ENCODE measurements around the gene SKAP1.
"Not testable (repeated sequence)": the region's sequence is repeated elsewhere in the genome, so short reads cannot be mapped to it uniquely, and the experiment has no call there.

Gene SKAP1

DNA sequence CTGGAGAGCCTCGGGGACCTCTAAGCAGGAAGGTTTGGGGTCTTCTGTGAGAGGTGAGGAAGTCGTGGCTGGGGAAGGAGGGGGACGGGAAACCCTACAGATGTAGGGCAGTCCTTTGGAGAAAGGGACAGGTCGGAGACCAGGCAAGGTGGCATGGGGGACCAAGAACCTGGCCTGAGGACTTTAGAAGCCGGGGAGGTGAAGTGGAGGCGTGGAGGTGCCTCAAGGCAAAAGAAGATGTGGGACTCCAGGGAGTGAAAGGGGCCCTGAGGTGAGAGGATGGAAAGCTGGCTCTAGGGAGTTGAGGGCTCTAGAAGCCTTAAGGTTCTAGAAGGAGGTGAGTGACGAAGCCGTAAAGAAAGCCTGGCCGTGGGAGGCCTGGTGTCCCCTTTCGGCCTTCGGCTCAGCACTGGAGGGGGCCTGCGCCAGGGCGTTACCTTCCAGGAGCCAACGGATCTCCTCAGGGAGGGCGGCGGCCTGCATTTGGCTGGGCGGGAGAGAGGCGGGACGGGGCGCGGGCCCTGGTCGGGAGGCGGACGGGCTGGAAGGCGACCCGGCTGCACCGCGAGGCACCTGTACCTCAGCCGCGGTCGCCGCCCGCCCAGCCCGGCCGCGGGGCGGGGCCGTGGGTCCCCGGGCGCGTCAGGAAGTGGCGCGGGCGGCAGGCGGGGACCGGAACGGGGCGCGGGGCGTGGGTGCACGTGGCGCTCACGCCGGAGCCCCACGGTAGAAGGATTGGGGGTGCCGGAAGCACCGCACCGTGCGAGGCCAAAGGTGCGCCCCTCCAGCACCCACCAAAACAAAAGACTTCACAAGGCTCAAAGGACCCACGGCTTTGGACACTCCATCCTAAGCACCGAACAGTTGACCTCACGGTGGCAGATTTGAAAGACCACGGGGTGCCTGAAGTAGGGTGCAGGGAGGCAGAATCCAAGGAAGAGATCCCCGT, at the start of gene SKAP1:
Gene SKAP1 (minus strand): TSS at position 577 of the 949 bp plus-strand sequence.
- peak; percentile 61 for DNase-seq

DNA sequence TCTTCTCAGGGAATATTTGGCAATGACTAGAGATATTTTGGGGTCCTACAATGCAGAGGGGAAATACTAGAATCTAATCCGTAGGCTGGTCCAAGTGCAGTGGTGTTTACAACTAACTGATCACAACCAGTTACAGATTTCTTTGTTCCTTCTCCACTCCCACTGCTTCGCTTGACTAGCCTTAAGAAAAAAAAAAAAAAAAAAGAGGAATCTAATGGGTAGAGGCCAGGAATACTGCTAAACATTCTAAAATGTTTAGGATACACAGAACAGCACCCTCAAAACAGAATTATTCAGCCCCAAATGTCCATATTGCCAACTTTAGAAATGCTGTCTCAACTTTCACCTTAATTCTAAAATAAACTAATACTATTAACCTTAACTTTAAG, 49.0 kb upstream of the SKAP1 start:
- no peak for DNase-seq

DNA sequence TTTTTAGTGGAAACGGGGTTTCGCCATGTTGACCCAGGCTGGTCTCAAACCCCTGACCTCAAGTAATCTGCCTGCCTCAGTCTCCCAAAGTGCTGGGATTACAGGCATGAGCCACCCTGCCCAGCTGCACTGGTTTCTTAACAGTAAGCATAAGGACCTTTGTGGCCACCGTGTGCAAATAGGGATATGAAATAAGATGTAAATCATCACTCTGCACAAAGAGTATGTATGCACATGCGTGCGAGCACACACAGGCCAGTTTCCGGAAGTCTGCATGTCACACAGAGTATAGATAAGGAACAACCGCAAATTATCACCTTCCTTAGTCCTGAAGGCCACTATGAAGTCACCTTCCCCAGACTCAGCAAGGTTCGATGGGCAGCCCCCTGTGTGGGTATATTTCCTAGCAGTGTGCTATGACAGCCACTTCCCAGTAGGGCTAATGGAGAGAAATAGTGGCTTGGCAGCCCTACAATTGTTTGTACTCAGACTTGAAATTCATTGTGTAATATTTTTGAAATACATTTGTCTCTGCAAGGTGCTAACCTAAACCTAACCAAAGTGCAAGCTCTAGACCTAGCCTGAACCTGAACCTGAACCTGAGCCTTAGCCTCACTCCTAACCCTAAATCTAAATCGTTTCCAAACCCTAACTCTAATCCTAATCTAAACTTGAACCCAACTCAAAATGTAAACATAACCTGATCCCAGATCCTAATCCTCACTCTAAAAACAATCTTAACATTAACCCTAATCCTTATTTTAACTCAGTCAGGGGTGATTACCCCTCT, 48.4 kb upstream of the SKAP1 start:
- DNase-seq = peak; percentile 32

- no peak for DNase-seq
Observed at GRCh38 chr17:48477221-48477620, 47.2 kb upstream of the SKAP1 start.

DNA sequence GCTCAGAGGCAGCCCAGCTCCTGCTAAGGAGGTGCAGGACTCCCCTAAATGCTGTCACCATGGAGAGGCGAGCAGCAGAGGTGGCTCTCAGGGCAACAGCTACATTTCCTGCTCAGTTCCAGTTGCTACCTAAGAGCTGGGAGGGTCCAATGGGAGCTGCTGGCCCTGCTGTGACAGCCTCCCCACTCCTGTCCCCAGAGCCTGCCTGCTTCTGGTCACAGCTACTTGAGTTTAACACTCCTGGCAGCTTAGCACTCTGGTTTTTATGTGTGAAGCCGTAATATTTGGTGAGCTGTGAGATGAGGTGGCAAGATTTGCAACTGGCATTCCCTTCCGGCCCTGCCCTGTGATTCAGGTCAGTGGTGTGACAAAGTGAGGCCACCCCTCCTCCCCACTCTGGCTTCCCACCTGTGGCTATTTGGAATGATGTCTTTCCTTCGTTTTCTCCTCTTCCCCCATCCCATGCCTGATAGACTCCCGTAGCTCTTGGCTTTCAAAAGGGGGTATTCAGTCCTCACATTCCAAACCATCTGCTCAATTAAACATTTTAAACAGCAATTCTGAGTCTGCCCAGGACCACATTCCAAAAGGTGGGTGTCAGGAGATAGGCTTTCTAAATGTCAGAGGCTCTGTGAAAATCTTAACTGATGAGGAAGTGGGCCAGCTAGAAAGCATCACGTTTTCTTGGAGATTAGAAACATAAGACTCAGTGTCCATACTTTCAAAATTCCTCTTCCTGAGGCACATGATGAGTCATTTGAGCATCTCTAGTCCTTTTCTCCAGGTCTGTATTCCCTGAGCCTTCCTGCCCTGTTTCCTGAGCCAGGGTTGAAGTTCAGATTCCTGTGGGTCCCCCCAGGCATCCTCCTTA, 42.6 kb upstream of the SKAP1 start:
- peak; percentile 20 for DNase-seq

DNA sequence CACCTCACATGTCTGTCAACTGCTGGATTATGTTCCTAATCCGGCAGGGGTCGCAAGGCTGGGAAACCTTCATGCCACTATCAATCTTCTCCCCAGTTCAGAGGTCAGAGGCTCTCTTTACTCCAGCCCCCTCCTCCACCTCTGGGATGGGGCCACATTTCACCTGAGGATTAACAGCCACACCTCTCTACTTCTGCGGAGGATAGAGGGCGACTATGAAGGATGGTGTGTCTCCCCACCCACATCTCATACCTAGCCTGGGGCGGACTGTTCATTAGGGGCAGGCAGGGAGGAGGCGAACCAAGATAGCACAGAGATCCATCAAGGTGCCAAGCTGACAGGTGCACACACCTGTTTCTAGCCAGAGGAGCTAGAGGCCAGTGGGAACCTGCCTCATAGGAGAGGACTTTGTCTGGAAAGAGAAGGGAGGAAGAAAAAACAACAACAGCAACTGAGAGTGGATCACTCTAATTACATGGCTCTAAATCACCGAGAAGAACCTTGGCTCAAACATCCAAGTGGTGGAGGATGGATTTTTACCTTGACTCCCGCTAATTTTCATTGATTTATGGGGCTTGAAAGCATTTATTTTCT, 41.9 kb upstream of the SKAP1 start:
- DNase-seq = no peak

DNA sequence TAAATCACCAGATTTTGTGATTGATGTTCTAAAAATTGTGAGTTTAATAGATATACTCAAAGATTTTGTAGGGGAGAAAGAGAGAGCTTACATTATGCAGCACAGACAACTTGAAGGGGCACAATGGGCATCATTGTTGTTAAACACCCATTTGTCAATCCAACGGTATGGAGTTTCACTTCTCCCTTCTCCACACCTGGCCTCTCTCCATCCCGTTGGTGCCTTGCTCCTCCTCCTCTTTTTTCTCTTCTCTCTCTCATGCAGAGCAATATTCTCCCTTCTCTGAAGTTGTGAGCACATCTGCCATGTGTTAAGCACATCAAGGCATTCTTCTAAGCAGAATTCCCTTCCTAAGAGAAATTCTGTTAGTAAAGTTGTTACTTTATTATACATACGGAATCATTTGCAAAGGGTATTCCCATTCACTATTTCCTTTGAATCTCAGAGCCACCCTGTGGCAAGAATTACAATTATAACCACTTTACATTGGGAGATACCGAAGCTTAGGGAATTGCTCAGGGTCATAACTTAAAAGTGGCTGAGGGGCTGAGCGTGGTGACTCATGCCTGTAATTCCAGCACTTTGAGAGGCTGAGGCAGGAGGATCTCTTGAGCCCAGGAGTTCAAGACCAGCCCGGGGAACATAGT, 40.5 kb upstream of the SKAP1 start:
- no peak for DNase-seq

DNA sequence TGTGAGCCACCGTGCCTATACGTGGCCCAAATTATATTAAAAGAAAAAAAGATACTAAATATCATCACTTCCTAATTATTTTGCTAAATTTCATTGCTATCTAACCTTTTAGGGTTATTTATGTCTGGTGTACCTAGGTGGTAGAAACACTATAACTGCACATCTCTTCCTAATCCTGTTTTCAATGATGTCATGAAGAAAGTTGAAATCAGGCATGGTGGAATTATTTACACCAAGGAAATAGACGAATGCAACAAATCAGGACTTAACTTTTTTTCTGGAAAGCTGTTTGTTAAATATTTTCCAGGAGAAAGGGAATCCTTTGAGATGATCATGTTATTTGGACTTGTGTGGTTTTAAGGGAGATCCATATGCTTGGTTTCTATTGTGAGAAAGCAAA, 39.2 kb upstream of the SKAP1 start:
- DNase-seq = no peak

- no peak for DNase-seq
Observed at GRCh38 chr17:48468299-48468698, 38.3 kb upstream of the SKAP1 start.

DNA sequence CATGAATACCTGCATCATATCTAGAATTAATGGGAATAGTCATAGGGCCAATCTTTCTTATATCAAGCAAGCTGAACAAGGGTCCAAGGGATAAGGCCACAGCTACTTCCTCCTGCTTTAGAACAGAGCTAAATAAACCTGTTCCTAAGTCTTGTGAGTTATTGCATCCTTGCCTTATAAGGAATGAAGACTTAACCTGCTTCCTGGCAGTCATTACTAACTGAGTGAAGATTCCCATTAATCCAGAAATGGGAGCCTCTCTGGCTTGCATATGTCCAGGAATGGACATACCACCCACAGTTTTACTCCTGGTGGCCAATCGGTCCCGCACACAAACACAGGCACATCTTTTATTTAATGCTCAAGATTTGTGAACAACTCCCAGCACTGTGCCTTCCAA, 35.9 kb upstream of the SKAP1 start:
- DNase-seq = no peak

GRCh38 chr17:48463526-48463925, 33.5 kb upstream of the SKAP1 start:
- no peak for DNase-seq

GRCh38 chr17:48462946-48463345, 32.9 kb upstream of the SKAP1 start:
- no peak for DNase-seq

- DNase-seq = no peak
Observed at GRCh38 chr17:48460052-48460451, 30.0 kb upstream of the SKAP1 start.

- DNase-seq = no peak
Observed at GRCh38 chr17:48459070-48459844, 29.2 kb upstream of the SKAP1 start.

- peak; percentile 76 for DNase-seq
Observed at GRCh38 chr17:48457080-48457836, 27.2 kb upstream of the SKAP1 start.

DNA sequence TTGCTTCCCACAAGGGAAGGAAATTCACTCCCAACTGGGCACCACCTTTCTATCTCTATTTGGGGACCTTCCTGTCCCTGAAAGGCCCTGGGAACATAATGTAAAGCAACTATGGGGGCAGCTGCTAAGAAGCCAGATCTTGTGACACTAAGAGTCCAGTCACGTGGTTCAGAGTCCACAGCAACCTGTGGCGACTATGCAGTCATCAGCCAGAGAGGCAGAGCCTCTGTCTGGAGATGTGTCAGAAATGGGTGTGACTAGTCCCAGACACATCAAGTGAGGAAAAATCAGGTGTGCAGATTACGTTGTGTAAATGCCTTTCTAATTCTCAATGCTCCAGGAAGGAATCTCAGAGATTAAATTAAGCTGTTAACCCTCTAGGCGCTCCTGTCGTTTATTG, 26.6 kb upstream of the SKAP1 start:
- DNase-seq = no peak

- no peak for DNase-seq
Observed at GRCh38 chr17:48455791-48456190, 25.8 kb upstream of the SKAP1 start.

GRCh38 chr17:48453447-48453846, 23.4 kb upstream of the SKAP1 start:
- DNase-seq = no peak

DNA sequence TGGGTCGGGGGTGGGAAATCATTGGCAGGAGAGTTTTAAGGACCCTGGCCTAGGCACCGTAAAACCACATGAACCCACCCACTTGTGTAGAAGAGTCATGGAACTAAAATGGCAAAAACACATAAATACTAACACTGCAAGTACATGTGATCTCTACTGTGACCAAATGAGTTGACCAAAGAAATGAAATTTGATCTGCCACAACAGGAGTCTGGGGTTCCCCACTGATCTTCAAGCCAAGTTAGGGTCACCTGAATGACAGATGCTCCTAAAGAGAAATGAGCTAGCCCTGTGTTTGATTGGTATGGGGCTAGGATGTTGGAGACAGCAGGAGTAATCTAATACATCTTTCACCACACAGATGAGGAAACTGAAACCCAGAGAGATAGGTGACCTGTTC, 21.5 kb upstream of the SKAP1 start:
- DNase-seq = no peak

GRCh38 chr17:48449335-48449734, 19.3 kb upstream of the SKAP1 start:
- not testable (repeated sequence) for DNase-seq

GRCh38 chr17:48445248-48445620, 15.2 kb upstream of the SKAP1 start:
- DNase-seq = no peak
